HUES48 (cell line): ENCODE measurements around the gene CLASP1.
"Not testable (repeated sequence)": the region's sequence is repeated elsewhere in the genome, so short reads cannot be mapped to it uniquely, and the experiment has no call there.

Source experiments
- H3K27ac ChIP-seq: one replicate; pipeline ENCODE4 v1.7.0; 2013; ENCODE audit warnings: low read depth, low read length, inconsistent platforms
- H3K27me3 ChIP-seq: 2 replicates; pipeline ENCODE4 v1.6.1; 2013; ENCODE audit warnings: mild to moderate bottlenecking, low read length; ENCODE audit not compliant: control insufficient read depth, insufficient read depth
- H3K36me3 ChIP-seq: 2 replicates; pipeline ENCODE4 v1.6.1; 2013; ENCODE audit warnings: low read length; ENCODE audit not compliant: control insufficient read depth, insufficient read depth
- H3K4me1 ChIP-seq: 2 replicates; pipeline ENCODE4 v1.6.1; 2013; ENCODE audit warnings: mild to moderate bottlenecking, low read length; ENCODE audit not compliant: control insufficient read depth, insufficient read depth
- H3K4me3 ChIP-seq: 2 replicates; pipeline ENCODE4 v1.5.1; 2013; ENCODE audit warnings: mild to moderate bottlenecking, low read depth, low read length
- H3K9ac ChIP-seq: 2 replicates; pipeline ENCODE4 v1.6.1; 2013; ENCODE audit warnings: mild to moderate bottlenecking, low read depth, low read length, moderate library complexity
- H3K9me3 ChIP-seq: 2 replicates; pipeline ENCODE4 v1.6.1; 2013; ENCODE audit warnings: low read length; ENCODE audit not compliant: control insufficient read depth, insufficient read depth

CLASP1 gene

GRCh38 chr2:121577381-121577780 is 71.9 kb downstream of the CLASP1 start:
- no peak overlapping the region for H3K4me3 ChIP-seq
- H3K9me3 ChIP-seq: no peaks in the 10 kb centered on the region
- H3K36me3 ChIP-seq: no peaks in the 10 kb centered on the region
- H3K4me1 ChIP-seq: peaks cover 30% of the 10 kb centered on the region
- H3K27me3 ChIP-seq: no peaks in the 10 kb centered on the region
- no peak overlapping the region for H3K27ac ChIP-seq
- no peak overlapping the region for H3K9ac ChIP-seq

DNA sequence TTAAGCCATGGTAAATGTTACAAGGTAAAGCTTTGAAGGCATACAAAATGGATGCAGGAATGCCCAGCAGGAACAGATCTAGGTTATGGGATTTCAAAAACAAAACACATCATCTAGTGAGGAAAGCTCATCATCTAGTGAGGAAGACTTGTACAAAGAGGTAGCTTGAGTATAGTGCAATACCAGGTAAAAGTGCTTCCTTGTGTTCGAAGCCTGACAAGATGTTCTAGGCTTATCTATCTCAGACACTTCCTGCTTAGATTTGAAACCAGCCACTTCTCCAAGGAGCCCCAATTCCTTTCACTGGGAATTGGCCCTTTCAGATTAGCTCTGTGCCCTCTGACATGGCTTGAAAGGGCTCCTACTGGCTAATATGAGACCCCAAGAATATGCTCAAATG is 73.0 kb downstream of the CLASP1 start:
- Histone ChIP-seq H3K4me3 (no peak overlapping the region), H3K36me3 (no peaks in the 10 kb centered on the region), H3K9ac (no peak overlapping the region), H3K27me3 (no peaks in the 10 kb centered on the region), H3K4me1 (peaks cover 30% of the 10 kb centered on the region), H3K27ac (no peak overlapping the region), H3K9me3 (no peaks in the 10 kb centered on the region)

GRCh38 chr2:121575800-121576199 is 73.5 kb downstream of the CLASP1 start:
- Histone ChIP-seq H3K27me3 (no peaks in the 10 kb centered on the region), H3K27ac (no peak overlapping the region), H3K4me1 (peaks cover 30% of the 10 kb centered on the region), H3K4me3 (no peak overlapping the region), H3K9me3 (no peaks in the 10 kb centered on the region), H3K9ac (no peak overlapping the region), H3K36me3 (no peaks in the 10 kb centered on the region)

DNA sequence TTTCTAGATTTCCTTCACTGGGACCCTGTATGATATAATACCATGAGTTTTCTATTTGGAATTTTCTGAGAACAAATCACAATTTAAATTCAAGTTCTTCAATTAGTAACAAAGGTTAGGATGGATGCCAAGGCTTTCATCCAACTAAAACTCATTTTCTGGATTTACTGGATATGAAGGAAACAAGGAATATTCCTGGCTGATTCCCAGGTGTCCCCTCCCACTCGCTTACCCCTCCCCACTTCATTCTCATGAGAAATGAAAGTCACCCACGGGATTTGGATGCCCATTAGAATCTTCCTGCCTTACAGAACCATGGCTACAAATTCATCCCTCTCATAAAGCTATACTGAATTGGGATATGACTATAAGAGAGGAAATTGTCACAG is 78.6 kb downstream of the CLASP1 start:
- no peak overlapping the region for H3K4me3 ChIP-seq
- no peaks in the 10 kb centered on the region for H3K36me3 ChIP-seq
- no peak overlapping the region for H3K9ac ChIP-seq
- H3K27me3 ChIP-seq: no peaks in the 10 kb centered on the region
- H3K9me3 ChIP-seq: no peaks in the 10 kb centered on the region
- peaks cover 8% of the 10 kb centered on the region; the same call in 1 of the 2 replicates for H3K4me1 ChIP-seq
- H3K27ac ChIP-seq: no peak overlapping the region

DNA sequence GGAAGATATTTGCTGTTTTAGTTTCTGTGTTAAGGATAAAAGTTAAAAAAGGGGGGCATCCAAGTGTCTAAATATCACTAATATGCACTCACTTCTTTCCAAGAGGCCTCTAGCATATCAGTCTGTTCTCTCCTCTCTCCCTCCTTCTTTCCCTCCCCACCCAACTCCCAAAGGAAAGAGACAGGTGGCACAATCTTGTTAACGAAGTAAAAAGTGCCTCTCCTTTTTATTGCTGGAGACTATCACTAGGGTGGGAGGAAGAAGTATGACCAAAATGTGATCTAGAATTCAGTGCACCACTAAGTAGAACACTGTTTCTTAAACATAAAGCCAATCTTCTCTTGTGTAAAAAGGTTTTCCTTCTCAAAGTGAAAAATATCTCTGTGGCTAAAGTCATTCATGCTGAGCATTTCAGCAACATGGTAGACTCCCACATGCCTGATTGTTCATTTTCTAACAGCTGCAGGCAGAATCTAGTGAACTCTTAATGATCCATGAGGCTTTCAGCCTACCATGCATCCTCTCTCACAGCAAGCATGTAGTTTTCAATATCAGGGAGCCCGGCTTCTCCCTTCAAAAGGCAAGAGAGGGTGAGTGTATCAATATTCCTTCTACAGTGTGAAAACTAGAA is 79.1 kb downstream of the CLASP1 start:
- H3K9ac ChIP-seq: no peak overlapping the region
- H3K4me1 ChIP-seq: peaks cover 8% of the 10 kb centered on the region; the same call in 1 of the 2 replicates
- H3K36me3 ChIP-seq: no peaks in the 10 kb centered on the region
- no peaks in the 10 kb centered on the region for H3K27me3 ChIP-seq
- no peaks in the 10 kb centered on the region for H3K9me3 ChIP-seq
- no peak overlapping the region for H3K27ac ChIP-seq
- H3K4me3 ChIP-seq: no peak overlapping the region

GRCh38 chr2:121567957-121568409 is 81.3 kb downstream of the CLASP1 start:
- H3K9ac ChIP-seq: no peak overlapping the region
- H3K4me1 ChIP-seq: peaks cover 8% of the 10 kb centered on the region; the same call in 1 of the 2 replicates
- no peak overlapping the region for H3K4me3 ChIP-seq
- H3K36me3 ChIP-seq: no peaks in the 10 kb centered on the region
- no peak overlapping the region for H3K27ac ChIP-seq
- H3K9me3 ChIP-seq: peaks cover 7% of the 10 kb centered on the region
- no peaks in the 10 kb centered on the region for H3K27me3 ChIP-seq

- Histone ChIP-seq H3K9me3 (peaks cover 7% of the 10 kb centered on the region), H3K9ac (no peak overlapping the region), H3K27me3 (no peaks in the 10 kb centered on the region), H3K4me1 (peaks cover 8% of the 10 kb centered on the region; the same call in 1 of the 2 replicates), H3K27ac (no peak overlapping the region), H3K36me3 (no peaks in the 10 kb centered on the region), H3K4me3 (no peak overlapping the region)
Measured at GRCh38 chr2:121567452-121567851, 81.8 kb downstream of the CLASP1 start.

GRCh38 chr2:121565389-121566250 is 83.6 kb downstream of the CLASP1 start:
- H3K27ac ChIP-seq: no peak overlapping the region

GRCh38 chr2:121564905-121565304 is 84.4 kb downstream of the CLASP1 start:
- Histone ChIP-seq H3K27ac (no peak overlapping the region), H3K27me3 (no peaks in the 10 kb centered on the region), H3K4me1 (peaks cover 8% of the 10 kb centered on the region; the same call in 1 of the 2 replicates), H3K9me3 (peaks cover 7% of the 10 kb centered on the region), H3K4me3 (no peak overlapping the region), H3K36me3 (no peaks in the 10 kb centered on the region), H3K9ac (no peak overlapping the region)

More at GRCh38 chr2:121565389-121566250, 83.6 kb downstream of the CLASP1 start:
- H3K4me3 ChIP-seq: no peak overlapping the region
- peaks cover 8% of the 10 kb centered on the region; the same call in 1 of the 2 replicates for H3K4me1 ChIP-seq
- H3K27me3 ChIP-seq: no peaks in the 10 kb centered on the region
- no peaks in the 10 kb centered on the region for H3K36me3 ChIP-seq
- H3K9ac ChIP-seq: no peak overlapping the region
- peaks cover 7% of the 10 kb centered on the region for H3K9me3 ChIP-seq

DNA sequence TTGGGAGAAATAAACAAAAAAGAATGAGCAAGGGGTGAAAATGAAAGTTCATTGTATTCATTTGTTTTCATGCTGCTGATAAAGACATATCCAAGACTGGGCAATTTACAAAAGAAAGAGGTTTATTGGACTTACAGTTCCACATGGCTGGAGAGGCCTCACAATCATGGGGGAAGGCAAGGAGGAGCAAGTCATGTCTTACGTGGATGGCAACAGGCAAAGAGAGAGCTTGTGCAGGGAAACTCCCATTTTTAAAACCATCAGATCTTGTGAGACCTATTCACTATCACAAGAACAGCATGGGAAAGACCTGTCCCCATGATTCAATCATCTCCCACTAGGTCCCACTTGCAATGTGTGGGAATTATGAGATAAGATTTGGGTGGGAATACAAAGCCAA is 85.5 kb downstream of the CLASP1 start:
- H3K36me3 ChIP-seq, H3K4me3 ChIP-seq, H3K4me1 ChIP-seq, H3K9me3 ChIP-seq, H3K27me3 ChIP-seq, H3K9ac ChIP-seq, H3K27ac ChIP-seq: not testable (repeated sequence)
